Left ventricle myocardium inferior (tissue), 1 donor: ENCODE results near the gene BMP3. TPM values are rescaled to one million over a fixed set of nuclear protein-coding genes. Genes with fewer than 3 reads are reported as not detected.

Experiments used
- DNase-seq: peaks from one replicate; pipeline ENCODE4 v3.0.0-alpha.2; 2020
- H3K27ac ChIP-seq: fragments of 200-600 bp; replicated peaks from 2 replicates; pipeline ENCODE4 v1.8.0; 2021
- H3K27me3 ChIP-seq: fragments of 200-600 bp; 2 replicates; pipeline ENCODE4 v1.8.0; 2021; ENCODE audit warnings: low read depth
- H3K36me3 ChIP-seq: fragments of 200-600 bp; 2 replicates; pipeline ENCODE4 v1.8.0; 2021
- H3K4me1 ChIP-seq: fragments of 200-600 bp; 2 replicates; pipeline ENCODE4 v1.8.0; 2021
- H3K4me3 ChIP-seq: fragments of 200-600 bp; 2 replicates; pipeline ENCODE4 v1.8.0; 2021; ENCODE audit warnings: mild to moderate bottlenecking, moderate library complexity
- H3K9me3 ChIP-seq: fragments of 200-600 bp; replicated peaks from 2 replicates; pipeline ENCODE4 v1.8.0; 2021
- CTCF ChIP-seq: fragments of 200-600 bp; IDR thresholded peaks from 2 replicates; pipeline ENCODE4 v1.8.0; 2021; ENCODE audit warnings: antibody characterized with exemption, mild to moderate bottlenecking, borderline replicate concordance
- intact Hi-C: fragments of 100-400 bp; cut with micrococcal nuclease; formaldehyde crosslinking; loops from one replicate; pipeline ENCODE4 v1.11.0; 2022
- total RNA-seq: library from RNA; stranded (reverse); fragmentation: NEBNext Ultra II Directional; extraction: Animal tissue kit (Norgen Biotek cat#: 25700); gene quantifications from one replicate; pipeline ENCODE4 v1.2.1, GENCODE V29; 2021
- donor health status: DM: no; HTN: yes; CAD: no; lungs with severe emphysema.

Gene BMP3
- total RNA-seq, 1 donor from 2014 or later: not detected

- Histone ChIP-seq H3K27me3 (peaks cover 15% of the 10 kb centered on the region), H3K9me3 (no peaks in the 10 kb centered on the region), H3K36me3 (no peaks in the 10 kb centered on the region), H3K4me3 (no peak overlapping the region), H3K27ac (no peak overlapping the region), H3K4me1 (peaks cover 14% of the 10 kb centered on the region)
- no peak for TF ChIP-seq CTCF
- intact Hi-C loops: loop anchor here (10.0 kb wide), 1 partner anchor 685 kb away; no protein-coding TSS in a partner anchor
- no peak for DNase-seq
Measured at GRCh38 chr4:81049907-81050306, 19.4 kb downstream of the BMP3 start.

GRCh38 chr4:81052119-81053068, 21.9 kb downstream of the BMP3 start:
- Histone ChIP-seq H3K36me3 (no peaks in the 10 kb centered on the region), H3K27ac (no peak overlapping the region), H3K9me3 (no peaks in the 10 kb centered on the region), H3K27me3 (peaks cover 6% of the 10 kb centered on the region), H3K4me1 (peaks cover 14% of the 10 kb centered on the region), H3K4me3 (no peak overlapping the region)
- peak; percentile 70 for TF ChIP-seq CTCF
- intact Hi-C loops: loop anchor here (10.0 kb wide), 1 partner anchor 688 kb away; no protein-coding TSS in a partner anchor
- no peak for DNase-seq

GRCh38 chr4:81058621-81059020, 28.1 kb downstream of the BMP3 start:
- Histone ChIP-seq H3K27me3 (peaks cover 16% of the 10 kb centered on the region), H3K4me1 (no peaks in the 10 kb centered on the region), H3K36me3 (no peaks in the 10 kb centered on the region), H3K27ac (no peak overlapping the region), H3K4me3 (no peak overlapping the region), H3K9me3 (no peaks in the 10 kb centered on the region)
- TF ChIP-seq CTCF: no peak
- intact Hi-C loops: loop anchor here (10.0 kb wide), 1 partner anchor 694 kb away; no protein-coding TSS in a partner anchor
- DNase-seq: no peak

- TF ChIP-seq CTCF: no peak
- H3K4me3 ChIP-seq: no peak overlapping the region
- intact Hi-C loops: no loop called here
- no peaks in the 10 kb centered on the region for H3K4me1 ChIP-seq
- no peak overlapping the region for H3K27ac ChIP-seq
- H3K36me3 ChIP-seq: no peaks in the 10 kb centered on the region
- no peaks in the 10 kb centered on the region for H3K9me3 ChIP-seq
- no peak for DNase-seq
- H3K27me3 ChIP-seq: peaks cover 10% of the 10 kb centered on the region
Measured at GRCh38 chr4:81060587-81061343, 30.3 kb downstream of the BMP3 start.

GRCh38 chr4:81061344-81061730, 30.8 kb downstream of the BMP3 start:
- Histone ChIP-seq H3K4me3 (no peak overlapping the region), H3K27me3 (peaks cover 10% of the 10 kb centered on the region), H3K4me1 (no peaks in the 10 kb centered on the region), H3K9me3 (no peaks in the 10 kb centered on the region), H3K36me3 (no peaks in the 10 kb centered on the region), H3K27ac (no peak overlapping the region)
- intact Hi-C loops: no loop called here
- TF ChIP-seq CTCF: no peak
- no peak for DNase-seq
